Stimulated activated CD8-positive, alpha-beta memory T cell treated with anti-CD3 and anti-CD28 coated beads, Interleukin-4, amount 100 ng/mL, for 48 hours (primary cell): ENCODE measurements around the gene LMNB1.
"Not testable (repeated sequence)": the region's sequence is repeated elsewhere in the genome, so short reads cannot be mapped to it uniquely, and the experiment has no call there.

Experiments used
- DNase-seq: peaks from one replicate; pipeline ENCODE4 v3.0.0-alpha.2; 2020

Gene LMNB1

GRCh38 chr5:126778675-126779403, 1.9 kb downstream of the LMNB1 start:
- DNase-seq, result no peak

GRCh38 chr5:126780165-126780827, 3.4 kb downstream of the LMNB1 start:
- peak; percentile 41 for DNase-seq

- DNase-seq, result peak; percentile 52
Observed at GRCh38 chr5:126788409-126788808, 11.5 kb downstream of the LMNB1 start.

GRCh38 chr5:126793097-126793496, 16.2 kb downstream of the LMNB1 start:
- no peak for DNase-seq

- DNase-seq, result not testable (repeated sequence)
Observed at GRCh38 chr5:126793648-126794047, 16.7 kb downstream of the LMNB1 start.

- no peak for DNase-seq
Observed at GRCh38 chr5:126794157-126794828, 17.4 kb downstream of the LMNB1 start.

GRCh38 chr5:126799780-126800179, 22.8 kb downstream of the LMNB1 start:
- no peak for DNase-seq

- no peak for DNase-seq
Observed at GRCh38 chr5:126801174-126801991, 24.4 kb downstream of the LMNB1 start.

- no peak for DNase-seq
Observed at GRCh38 chr5:126801992-126802294, 25.0 kb downstream of the LMNB1 start.

GRCh38 chr5:126805063-126805462, 28.1 kb downstream of the LMNB1 start:
- DNase-seq, result no peak

- DNase-seq, result no peak
Observed at GRCh38 chr5:126808521-126808988, 31.6 kb downstream of the LMNB1 start.

- DNase-seq, result no peak
Observed at GRCh38 chr5:126809916-126810315, 33.0 kb downstream of the LMNB1 start.

GRCh38 chr5:126810596-126811380, 33.9 kb downstream of the LMNB1 start:
- no peak for DNase-seq

GRCh38 chr5:126811515-126812198, 34.7 kb downstream of the LMNB1 start:
- peak; percentile 40 for DNase-seq

- no peak for DNase-seq
Observed at GRCh38 chr5:126812199-126812570, 35.2 kb downstream of the LMNB1 start.

- DNase-seq, result not testable (repeated sequence)
Observed at GRCh38 chr5:126813799-126814198, 36.9 kb downstream of the LMNB1 start.

GRCh38 chr5:126814721-126815404, 37.9 kb downstream of the LMNB1 start:
- no peak for DNase-seq

- DNase-seq, result no peak
Observed at GRCh38 chr5:126816649-126817048, 39.7 kb downstream of the LMNB1 start.

- no peak for DNase-seq
Observed at GRCh38 chr5:126818736-126819135, 41.8 kb downstream of the LMNB1 start.

- DNase-seq, result no peak
Observed at GRCh38 chr5:126819253-126819652, 42.3 kb downstream of the LMNB1 start.

- no peak for DNase-seq
Observed at GRCh38 chr5:126826619-126827215, 49.8 kb downstream of the LMNB1 start.
